AG10803 (cell line): Measurements from ENCODE around the gene EGFL8.
A peak's percentile ranks its signal among the peaks of the same experiment; 100 is the strongest.

ENCODE experiments used
- DNase-seq: peaks from one replicate; pipeline ENCODE4 v3.0.0; 2010; ENCODE audit warnings: low read depth
- H3K4me3 ChIP-seq: 2 replicates; pipeline ENCODE4 v1.5.1; 2011; ENCODE audit warnings: mild to moderate bottlenecking, low read length, control low read depth
- TF ChIP-seq, protein P1 (sequence below): conservative IDR thresholded peaks from 2 replicates; pipeline ENCODE4 v1.5.1; 2011; ENCODE audit warnings: mild to moderate bottlenecking, low read length, control low read depth, inconsistent platforms

Gene EGFL8

DNA sequence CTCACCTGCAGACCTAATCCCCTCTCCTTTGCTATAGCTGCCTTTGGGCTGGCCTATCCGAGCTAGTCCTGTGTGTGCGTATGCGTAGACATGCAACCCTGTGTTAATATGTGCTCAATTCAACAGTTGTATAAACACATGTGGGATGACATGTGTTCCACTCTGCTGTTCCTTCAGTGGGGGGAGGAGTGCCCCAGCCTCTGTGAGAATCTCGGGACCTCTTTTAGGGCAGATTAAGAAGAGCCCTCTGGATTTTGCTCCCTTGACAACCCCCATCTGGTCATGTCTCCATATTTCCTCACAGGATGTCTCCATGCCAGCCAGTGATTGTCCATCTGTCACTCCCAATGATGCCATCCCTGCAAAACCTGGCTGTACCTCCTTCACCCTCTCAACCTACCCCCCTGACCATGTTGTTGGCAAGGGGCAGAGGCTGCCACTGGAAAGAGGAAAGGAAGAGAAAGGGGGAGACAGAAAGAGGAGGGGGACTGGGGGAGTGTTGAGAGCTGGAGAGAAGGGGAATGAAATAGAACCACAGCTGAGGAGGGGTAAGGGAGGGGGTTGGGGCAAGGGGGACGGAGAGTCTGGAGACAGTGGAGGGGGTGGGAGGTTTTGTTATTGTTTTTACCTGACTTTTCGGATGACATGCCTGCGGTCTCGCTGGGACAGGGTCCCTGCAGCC, 13.1 kb upstream of the EGFL8 start:
- H3K4me3 ChIP-seq = peak overlapping the region; percentile 94
- no peak for DNase-seq
- TF ChIP-seq, protein P1, sequence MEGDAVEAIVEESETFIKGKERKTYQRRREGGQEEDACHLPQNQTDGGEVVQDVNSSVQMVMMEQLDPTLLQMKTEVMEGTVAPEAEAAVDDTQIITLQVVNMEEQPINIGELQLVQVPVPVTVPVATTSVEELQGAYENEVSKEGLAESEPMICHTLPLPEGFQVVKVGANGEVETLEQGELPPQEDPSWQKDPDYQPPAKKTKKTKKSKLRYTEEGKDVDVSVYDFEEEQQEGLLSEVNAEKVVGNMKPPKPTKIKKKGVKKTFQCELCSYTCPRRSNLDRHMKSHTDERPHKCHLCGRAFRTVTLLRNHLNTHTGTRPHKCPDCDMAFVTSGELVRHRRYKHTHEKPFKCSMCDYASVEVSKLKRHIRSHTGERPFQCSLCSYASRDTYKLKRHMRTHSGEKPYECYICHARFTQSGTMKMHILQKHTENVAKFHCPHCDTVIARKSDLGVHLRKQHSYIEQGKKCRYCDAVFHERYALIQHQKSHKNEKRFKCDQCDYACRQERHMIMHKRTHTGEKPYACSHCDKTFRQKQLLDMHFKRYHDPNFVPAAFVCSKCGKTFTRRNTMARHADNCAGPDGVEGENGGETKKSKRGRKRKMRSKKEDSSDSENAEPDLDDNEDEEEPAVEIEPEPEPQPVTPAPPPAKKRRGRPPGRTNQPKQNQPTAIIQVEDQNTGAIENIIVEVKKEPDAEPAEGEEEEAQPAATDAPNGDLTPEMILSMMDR = no peak

DNA sequence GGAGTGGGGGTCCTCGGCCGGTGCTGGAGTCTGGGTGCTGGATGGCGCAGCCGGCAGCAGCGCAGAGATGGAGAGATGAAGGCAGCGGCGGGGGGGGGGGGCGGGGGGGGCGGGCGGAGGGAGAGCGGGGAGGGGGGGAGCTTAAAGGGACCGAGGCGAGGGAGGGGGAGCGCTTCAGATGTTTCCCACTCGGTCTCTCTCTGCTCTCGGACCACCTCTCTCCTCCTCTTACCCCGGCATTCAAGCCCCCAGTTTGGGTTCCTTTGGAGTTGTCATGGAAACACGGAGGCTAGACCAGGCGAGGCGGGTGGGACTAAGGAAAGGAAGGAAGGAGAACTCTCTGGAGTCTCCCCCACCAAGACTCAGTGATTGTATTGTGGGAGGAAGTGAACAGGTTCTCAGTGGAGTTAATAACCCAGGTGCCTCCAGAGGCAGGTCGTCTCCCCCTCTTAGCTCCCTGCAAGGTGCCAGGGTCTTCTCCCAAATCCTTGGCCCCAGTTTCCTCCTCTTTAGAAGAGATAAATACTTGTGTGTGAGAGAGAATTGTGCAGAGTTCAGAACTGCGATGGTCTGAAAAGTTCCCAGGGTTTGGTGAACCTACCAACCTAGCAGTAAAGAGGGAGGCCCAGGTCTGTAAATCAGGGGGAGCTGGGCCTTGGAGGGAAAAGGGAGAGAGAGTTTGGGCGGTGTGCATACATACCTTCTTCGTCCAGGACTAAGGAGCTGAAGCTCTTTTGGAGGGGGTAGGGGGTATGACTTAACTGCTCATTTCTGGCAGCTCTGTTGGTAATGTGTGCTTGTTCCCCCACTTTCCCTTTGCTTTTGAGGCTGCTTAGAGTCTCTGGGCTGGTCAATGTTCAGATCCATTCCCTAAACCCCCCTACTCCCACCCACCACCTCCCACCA, 12.3 kb upstream of the EGFL8 start, which contains the start of gene PRRT1:
Gene PRRT1, minus strand, starts transcription at position 77 of the 906 bp plus-strand sequence. CDS start 112 bp downstream, outside the sequence.
- no peak for DNase-seq
- peak within 1 kb of the TSS; percentile 94 for H3K4me3 ChIP-seq
- TF ChIP-seq, protein P1 = no peak

DNA sequence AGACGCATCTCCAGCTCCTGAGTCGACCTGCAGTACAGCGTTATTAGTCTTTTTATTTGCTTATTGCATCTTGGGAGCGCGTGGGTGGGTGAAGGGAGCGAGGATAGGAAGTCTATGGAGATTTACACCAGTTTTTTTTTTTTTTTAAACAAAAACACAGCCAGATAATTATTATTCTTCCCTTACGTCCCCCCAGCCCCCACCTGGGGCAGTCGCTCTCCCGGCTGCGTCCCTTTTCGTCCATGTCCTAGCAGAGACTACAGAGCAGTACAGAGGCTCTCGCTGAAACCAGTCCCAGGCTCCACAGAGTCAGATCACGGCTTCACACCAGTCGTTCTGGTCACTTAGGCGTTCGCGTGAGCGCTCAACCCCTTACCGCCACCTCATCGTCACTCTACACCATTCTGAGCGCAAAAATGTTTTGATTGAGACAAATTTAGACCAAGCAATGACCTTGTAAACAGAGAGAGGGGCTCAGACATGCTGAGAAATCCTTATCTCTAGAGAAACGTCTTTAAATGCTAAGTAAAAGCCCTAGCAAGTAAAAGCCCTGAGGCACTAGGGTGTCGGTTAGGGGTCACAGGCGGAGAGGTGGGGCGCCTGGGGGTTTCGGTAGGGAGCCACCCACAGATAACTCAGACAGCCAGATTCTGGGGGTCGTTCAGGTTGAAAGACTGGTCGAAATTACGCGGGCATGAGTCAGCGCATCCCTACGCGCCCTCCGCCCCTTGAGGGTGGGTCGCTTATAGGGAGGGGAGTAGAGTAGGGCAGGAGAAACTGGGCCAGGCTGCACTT, 11.4 kb upstream of the EGFL8 start:
- peak overlapping the region; percentile 94 for H3K4me3 ChIP-seq
- TF ChIP-seq, protein P1 = no peak
- peak; percentile 18 for DNase-seq

DNA sequence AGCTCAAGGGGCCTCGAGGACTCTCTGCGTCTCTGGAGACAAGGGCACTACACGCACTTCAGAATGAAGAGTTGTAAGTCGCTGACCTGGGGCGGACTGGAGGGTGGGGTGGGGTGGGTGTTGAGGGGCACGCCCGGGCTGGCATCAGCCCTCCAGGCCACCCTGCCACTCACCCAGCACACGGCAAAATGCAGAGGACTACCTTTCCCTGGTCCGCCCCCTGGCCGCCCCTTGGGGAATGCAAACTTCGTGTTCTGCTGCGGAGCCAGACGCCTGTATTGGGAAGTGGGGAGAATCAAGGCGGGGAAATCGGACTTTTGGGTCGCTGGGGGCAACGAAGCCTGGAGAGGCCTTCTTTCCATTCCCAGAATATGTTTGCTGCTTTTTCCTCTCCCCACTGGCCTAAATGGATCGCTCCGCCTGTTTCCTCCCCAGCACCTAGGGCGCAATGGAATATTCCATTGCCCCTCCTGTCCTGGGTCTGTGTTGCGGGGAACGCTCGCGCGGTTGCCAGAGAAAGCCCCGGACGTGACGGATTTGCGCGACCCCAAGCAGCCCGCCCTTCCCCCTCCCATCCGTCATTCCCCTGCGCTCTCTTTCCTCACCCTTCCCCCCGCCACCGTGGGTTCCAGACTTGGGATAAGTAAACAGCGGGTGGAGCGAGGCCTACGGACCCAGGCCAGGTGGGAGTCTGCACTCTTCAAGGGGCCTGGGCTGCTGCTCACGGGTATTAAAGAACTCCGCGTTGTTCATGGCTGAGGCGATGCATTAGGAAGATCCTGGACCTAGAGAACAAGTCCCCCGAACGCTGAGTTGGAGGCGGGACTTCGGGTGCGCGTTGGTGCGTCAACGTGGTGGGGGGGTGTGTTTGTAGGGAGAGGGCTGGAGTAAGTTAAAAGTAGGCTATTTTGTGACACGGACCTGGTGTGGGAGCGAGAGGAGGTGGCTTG, 10.6 kb upstream of the EGFL8 start, which contains the start of gene PPT2:
Gene PPT2, plus strand, starts transcription at position 578 of the 950 bp plus-strand sequence. CDS start 454 bp downstream, outside the sequence.
- TF ChIP-seq, protein P1 = peak; percentile 30
- DNase-seq = peak; percentile 90
- H3K4me3 ChIP-seq = peak within 1 kb of the TSS; percentile 94

DNA sequence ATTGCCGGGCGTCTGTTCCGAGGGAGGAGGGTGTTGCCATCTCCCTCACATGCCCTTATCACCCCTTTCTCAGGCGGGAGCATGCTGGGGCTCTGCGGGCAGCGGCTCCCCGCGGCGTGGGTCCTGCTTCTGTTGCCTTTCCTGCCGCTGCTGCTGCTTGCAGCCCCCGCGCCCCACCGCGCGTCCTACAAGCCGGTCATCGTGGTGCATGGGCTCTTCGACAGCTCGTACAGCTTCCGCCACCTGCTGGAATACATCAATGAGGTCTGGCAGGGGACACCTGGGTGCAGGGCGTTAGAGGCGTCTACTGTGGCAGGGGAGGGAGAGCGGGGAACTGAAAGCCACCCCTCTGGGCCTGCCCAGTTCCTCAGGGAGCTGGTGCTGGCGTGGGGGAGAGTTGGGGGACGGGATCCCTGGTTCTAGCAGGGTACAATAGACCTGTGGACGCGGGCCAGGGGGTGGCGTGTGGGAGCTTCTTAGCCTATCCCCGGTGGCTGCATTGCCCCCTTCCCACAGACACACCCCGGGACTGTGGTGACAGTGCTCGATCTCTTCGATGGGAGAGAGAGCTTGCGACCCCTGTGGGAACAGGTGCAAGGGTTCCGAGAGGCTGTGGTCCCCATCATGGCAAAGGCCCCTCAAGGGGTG, 9.8 kb upstream of the EGFL8 start:
- TF ChIP-seq, protein P1 = peak; percentile 61
- DNase-seq = peak; percentile 58
- H3K4me3 ChIP-seq = peak overlapping the region; percentile 94
